WTC11 (cell line): ENCODE results near the gene CNTNAP2. TPM values are rescaled to one million over a fixed set of nuclear protein-coding genes. Genes with fewer than 3 reads are reported as not detected.

Source experiments
- ATAC-seq: fragments of 200-7000 bp; cut with Tn5 transposase; 2 replicates; pipeline ENCODE4 v1.10.0; 2021; ENCODE audit warnings: mild to moderate bottlenecking, moderate library complexity
- CTCF ChIA-PET: fragments of 300-600 bp; sonication (Branson Sonifier 250); formaldehyde crosslinking; loops from one replicate; lab custom pipeline; 2021; ENCODE audit warnings: antibody characterized with exemption; lab: Charles Lee
- POLR2A ChIA-PET: fragments of 350-600 bp; sonication (Branson Sonifier 250); formaldehyde crosslinking; loops from one replicate; lab custom pipeline; 2021; ENCODE audit warnings: antibody characterized with exemption; lab: Charles Lee
- DNase-seq: peaks from one replicate; pipeline ENCODE4 v3.0.0; 2021; ENCODE audit warnings: low spot score
- H3K27ac Mint-ChIP-seq: 2 replicates; pipeline ENCODE4 v1.8.0; 2021; ENCODE audit warnings: mixed read lengths
- H3K27me3 Mint-ChIP-seq: 2 replicates; pipeline ENCODE4 v1.8.0; 2021; ENCODE audit warnings: low read depth, mild to moderate bottlenecking, moderate library complexity, mixed read lengths
- H3K36me3 Mint-ChIP-seq: 2 replicates; pipeline ENCODE4 v1.8.0; 2021; ENCODE audit warnings: mixed read lengths
- H3K4me1 Mint-ChIP-seq: 2 replicates; pipeline ENCODE4 v1.8.0; 2022; ENCODE audit warnings: mixed read lengths
- H3K4me3 Mint-ChIP-seq: 2 replicates; pipeline ENCODE4 v1.8.0; 2021; ENCODE audit warnings: mild to moderate bottlenecking, moderate library complexity, mixed read lengths
- H3K9me3 Mint-ChIP-seq: 2 replicates; pipeline ENCODE4 v1.8.0; 2021; ENCODE audit warnings: mixed read lengths
- AFF4 ChIP-seq: sonication (generic); formaldehyde crosslinking; IDR thresholded peaks from 2 replicates; pipeline ENCODE4 v1.8.1; 2023; ENCODE audit warnings: mild to moderate bottlenecking, missing genetic modification reagents, borderline replicate concordance
- ATF3 ChIP-seq: sonication (generic); formaldehyde crosslinking; conservative IDR thresholded peaks from 2 replicates; pipeline ENCODE4 v1.8.1; 2022; ENCODE audit warnings: mild to moderate bottlenecking, missing genetic modification reagents
- ELF4 ChIP-seq: sonication (generic); formaldehyde crosslinking; IDR thresholded peaks from 2 replicates; pipeline ENCODE4 v1.8.1; 2022; ENCODE audit warnings: low read depth, mild to moderate bottlenecking, moderate library complexity, missing genetic modification reagents
- ESRRA ChIP-seq: sonication (generic); formaldehyde crosslinking; IDR thresholded peaks from 2 replicates; pipeline ENCODE4 v1.8.1; 2022; ENCODE audit warnings: mild to moderate bottlenecking, missing genetic modification reagents, borderline replicate concordance
- FOXK1 ChIP-seq: sonication (generic); formaldehyde crosslinking; IDR thresholded peaks from 2 replicates; pipeline ENCODE4 v1.8.0; 2022; ENCODE audit warnings: mild to moderate bottlenecking, moderate library complexity, missing genetic modification reagents
- FOXP1 ChIP-seq: sonication (generic); formaldehyde crosslinking; IDR thresholded peaks from 2 replicates; pipeline ENCODE4 v1.8.0; 2022; ENCODE audit warnings: missing genetic modification reagents, mild to moderate bottlenecking, moderate library complexity, borderline replicate concordance
- GABPB1 ChIP-seq: sonication (generic); formaldehyde crosslinking; IDR thresholded peaks from 2 replicates; pipeline ENCODE4 v1.8.1; 2023; ENCODE audit warnings: mild to moderate bottlenecking, missing genetic modification reagents
- GTF2I ChIP-seq: fragments of 250-450 bp; sonication (Bioruptor Pico); conservative IDR thresholded peaks from 2 replicates; pipeline ENCODE4 v1.4.0; 2021; ENCODE audit warnings: mild to moderate bottlenecking
- IRF2 ChIP-seq: sonication (generic); formaldehyde crosslinking; IDR thresholded peaks from 2 replicates; pipeline ENCODE4 v1.8.0; 2022; ENCODE audit warnings: low read depth, missing genetic modification reagents, borderline replicate concordance
- JUN ChIP-seq: sonication (generic); formaldehyde crosslinking; IDR thresholded peaks from 2 replicates; pipeline ENCODE4 v1.8.0; 2023; ENCODE audit warnings: mild to moderate bottlenecking, missing genetic modification reagents
- MLX ChIP-seq: sonication (generic); formaldehyde crosslinking; IDR thresholded peaks from 2 replicates; pipeline ENCODE4 v1.8.1; 2023; ENCODE audit warnings: mild to moderate bottlenecking, missing genetic modification reagents, moderate library complexity
- PRDM15 ChIP-seq: sonication (generic); formaldehyde crosslinking; IDR thresholded peaks from 2 replicates; pipeline ENCODE4 v1.8.0; 2022; ENCODE audit warnings: missing genetic modification reagents
- PRRX2 ChIP-seq: fragments of 250-450 bp; sonication (Bioruptor Pico); IDR thresholded peaks from 2 replicates; pipeline ENCODE4 v1.8.0; 2021; ENCODE audit warnings: mild to moderate bottlenecking
- SP1 ChIP-seq: sonication (generic); formaldehyde crosslinking; conservative IDR thresholded peaks from 2 replicates; pipeline ENCODE4 v1.8.1; 2022; ENCODE audit warnings: missing genetic modification reagents
- ZNF138 ChIP-seq: sonication (generic); formaldehyde crosslinking; conservative IDR thresholded peaks from 2 replicates; pipeline ENCODE4 v1.8.1; 2022; ENCODE audit warnings: mild to moderate bottlenecking, moderate library complexity, missing genetic modification reagents
- ZNF396 ChIP-seq: fragments of 250-450 bp; sonication (Bioruptor Pico); IDR thresholded peaks from 2 replicates; pipeline ENCODE4 v1.8.0; 2021; ENCODE audit warnings: mild to moderate bottlenecking, moderate library complexity, borderline replicate concordance
- ZNF512 ChIP-seq: sonication (generic); formaldehyde crosslinking; IDR thresholded peaks from 2 replicates; pipeline ENCODE4 v1.8.1; 2022; ENCODE audit warnings: missing genetic modification reagents, borderline replicate concordance
- total RNA-seq: library from RNA; stranded (reverse); gene quantifications from 3 replicates; pipeline ENCODE4 v1.2.3, GENCODE V29; 2021

Gene CNTNAP2
- total RNA-seq, 1 experiment from 2014 or later: 63.8 TPM

GRCh38 chr7:146864644-146865043 lies 748.0 kb downstream of the CNTNAP2 start (continued):
- no peak for TF ChIP-seq AFF4
- no peak for TF ChIP-seq ZNF512
- TF ChIP-seq PRDM15 (CRISPR knock-in tag): no peak
- no peak for TF ChIP-seq ATF3
- TF ChIP-seq ZNF138 (CRISPR knock-in tag): no peak
- no peak for TF ChIP-seq GABPB1 (CRISPR knock-in tag)

GRCh38 chr7:146865696-146866095 lies 749.1 kb downstream of the CNTNAP2 start:
- Mint-ChIP-seq H3K27me3 (no peaks in the 10 kb centered on the region), H3K36me3 (no peaks in the 10 kb centered on the region), H3K4me3 (no peak overlapping the region), H3K27ac (no peak overlapping the region), H3K9me3 (no peaks in the 10 kb centered on the region), H3K4me1 (peaks cover 4% of the 10 kb centered on the region)
- ATAC-seq (no peak), DNase-seq (no peak)
- TF ChIP-seq ELF4 (CRISPR knock-in tag) (no peak), GTF2I (no peak), PRRX2 (CRISPR knock-in tag) (no peak), IRF2 (CRISPR knock-in tag) (no peak), ZNF396 (CRISPR knock-in tag) (no peak), SP1 (no peak), MLX (no peak), FOXK1 (CRISPR knock-in tag) (no peak), ESRRA (no peak), FOXP1 (CRISPR knock-in tag) (no peak), JUN (CRISPR knock-in tag) (no peak)
- POLR2A ChIA-PET: no interaction called here
- CTCF ChIA-PET: no interaction called here
